H9 (cell line): Measurements from ENCODE around the gene NAMPT. TPM values are rescaled to one million over a fixed set of nuclear protein-coding genes. Genes with fewer than 3 reads are reported as not detected.

Experiments
- DNase-seq: peaks from one replicate; pipeline ENCODE4 v3.0.0-alpha.2; 2017
- H2AFZ ChIP-seq: one replicate; pipeline ENCODE4 v1.6.1; 2013; ENCODE audit warnings: mild to moderate bottlenecking, low read length, control low read depth, moderate library complexity
- H2AK5ac ChIP-seq: 2 replicates; pipeline ENCODE4 v1.6.1; 2013; ENCODE audit warnings: low read length, control low read depth, mixed read lengths; ENCODE audit not compliant: insufficient read length
- H2BK120ac ChIP-seq: one replicate; pipeline ENCODE4 v1.6.1; 2013; ENCODE audit warnings: low read depth, mild to moderate bottlenecking, low read length, control low read depth, inconsistent platforms; ENCODE audit not compliant: poor library complexity, severe bottlenecking
- H2BK12ac ChIP-seq: 2 replicates; pipeline ENCODE4 v1.6.1; 2013; ENCODE audit warnings: low read length, control low read depth, mixed read lengths, low read depth; ENCODE audit not compliant: insufficient read length
- H2BK15ac ChIP-seq: 2 replicates; pipeline ENCODE4 v1.6.1; 2013; ENCODE audit warnings: low read depth, low read length, control low read depth
- H2BK20ac ChIP-seq: one replicate; pipeline ENCODE4 v1.6.1; 2013; ENCODE audit warnings: low read depth, mild to moderate bottlenecking, low read length, control low read depth, inconsistent platforms; ENCODE audit not compliant: poor library complexity, severe bottlenecking
- H2BK5ac ChIP-seq: 2 replicates; pipeline ENCODE4 v1.6.1; 2013; ENCODE audit warnings: low read length, control low read depth, mixed read lengths; ENCODE audit not compliant: insufficient read length
- H3K14ac ChIP-seq: 2 replicates; pipeline ENCODE4 v1.6.1; 2013; ENCODE audit warnings: low read length, control low read depth; ENCODE audit not compliant: insufficient read depth
- H3K18ac ChIP-seq: 2 replicates; pipeline ENCODE4 v1.6.1; 2013; ENCODE audit warnings: low read depth, mild to moderate bottlenecking, mixed read lengths, low read length, control low read depth; ENCODE audit not compliant: insufficient read length
- H3K23ac ChIP-seq: 2 replicates; pipeline ENCODE4 v1.6.1; 2013; ENCODE audit warnings: low read length, control low read depth, mixed read lengths, low read depth; ENCODE audit not compliant: insufficient read length
- H3K23me2 ChIP-seq: 2 replicates; pipeline ENCODE4 v1.6.1; 2013; ENCODE audit warnings: low read depth, mild to moderate bottlenecking, mixed read lengths, low read length, control low read depth; ENCODE audit not compliant: insufficient read length, poor library complexity, severe bottlenecking
- H3K27ac ChIP-seq: 2 replicates; pipeline ENCODE4 v1.5.1; 2013; ENCODE audit warnings: low read length, control low read depth, mixed read lengths, low read depth; ENCODE audit not compliant: insufficient read length
- H3K27me3 ChIP-seq: 2 replicates; pipeline ENCODE4 v1.6.1; 2013; ENCODE audit warnings: low read length, control low read depth, inconsistent platforms; ENCODE audit not compliant: insufficient read depth
- H3K4ac ChIP-seq: 2 replicates; pipeline ENCODE4 v1.6.1; 2013; ENCODE audit warnings: low read depth, mild to moderate bottlenecking, control low read depth, inconsistent platforms, low read length, moderate library complexity
- H3K4me1 ChIP-seq: 2 replicates; pipeline ENCODE4 v1.6.1; 2013; ENCODE audit warnings: low read length, control low read depth, inconsistent platforms; ENCODE audit not compliant: insufficient read depth
- H3K4me2 ChIP-seq: 2 replicates; pipeline ENCODE4 v1.6.1; 2013; ENCODE audit warnings: low read length, control low read depth, mixed read lengths; ENCODE audit not compliant: insufficient read length, insufficient read depth
- H3K56ac ChIP-seq: 2 replicates; pipeline ENCODE4 v1.6.1; 2013; ENCODE audit warnings: low read depth, mild to moderate bottlenecking, mixed read lengths, low read length, control low read depth; ENCODE audit not compliant: insufficient read length
- H3K79me1 ChIP-seq: 2 replicates; pipeline ENCODE4 v1.6.1; 2013; ENCODE audit warnings: low read depth, mild to moderate bottlenecking, moderate library complexity, low read length, control low read depth, inconsistent platforms; ENCODE audit not compliant: insufficient read depth, poor library complexity, severe bottlenecking
- H3K79me2 ChIP-seq: 2 replicates; pipeline ENCODE4 v1.6.1; 2013; ENCODE audit warnings: low read length, control low read depth, inconsistent platforms; ENCODE audit not compliant: insufficient read depth
- H3K9ac ChIP-seq: 2 replicates; pipeline ENCODE4 v1.6.1; 2013; ENCODE audit warnings: low read length, control low read depth, mixed read lengths; ENCODE audit not compliant: insufficient read length; ENCODE audit errors: extremely low read depth
- H3K9me3 ChIP-seq: one replicate; pipeline ENCODE4 v1.6.1; 2013; ENCODE audit warnings: low read depth, low read length, inconsistent platforms; ENCODE audit not compliant: control insufficient read depth
- H3T11ph ChIP-seq: one replicate; pipeline ENCODE4 v1.6.1; 2013; ENCODE audit warnings: mild to moderate bottlenecking, low read length, control low read depth, inconsistent platforms
- H4K20me1 ChIP-seq: one replicate; pipeline ENCODE4 v1.6.1; 2013; ENCODE audit not compliant: control insufficient read depth, insufficient read length, insufficient read depth
- H4K5ac ChIP-seq: 2 replicates; pipeline ENCODE4 v1.6.1; 2013; ENCODE audit warnings: low read depth, mild to moderate bottlenecking, mixed read lengths, low read length, control low read depth; ENCODE audit not compliant: insufficient read length
- H4K8ac ChIP-seq: replicated peaks from 2 replicates; pipeline ENCODE4 v1.6.1; 2013; ENCODE audit warnings: low read length, control low read depth, mixed read lengths, low read depth; ENCODE audit not compliant: insufficient read length
- H4K91ac ChIP-seq: 2 replicates; pipeline ENCODE4 v1.6.1; 2013; ENCODE audit warnings: low read depth, mild to moderate bottlenecking, moderate library complexity, mixed read lengths, low read length, control low read depth; ENCODE audit not compliant: insufficient read length
- H3K27ac Mint-ChIP-seq, 3 experiments: 2 replicates in 2 of 3; 3 replicates in 1 of 3; pipeline ENCODE4 v1.8.0; 2020 to 2021; ENCODE audit warnings: mixed read lengths in 3 of 3, mild to moderate bottlenecking in 1 of 3, moderate library complexity in 1 of 3
- H3K27me3 Mint-ChIP-seq: 2 replicates; pipeline ENCODE4 v1.8.0; 2021; ENCODE audit warnings: low read depth, mild to moderate bottlenecking, moderate library complexity, mixed read lengths
- H3K36me3 Mint-ChIP-seq, 3 experiments: 2 replicates in 2 of 3; 3 replicates in 1 of 3; pipeline ENCODE4 v1.8.0; 2020 to 2021; ENCODE audit warnings: low read depth in 3 of 3, mixed read lengths in 3 of 3; ENCODE audit not compliant: insufficient read depth in 1 of 3
- H3K4me1 Mint-ChIP-seq, 2 experiments: 2 replicates each; pipeline ENCODE4 v1.8.0; 2020; ENCODE audit warnings: mixed read lengths in 2 of 2
- H3K4me3 Mint-ChIP-seq, 2 experiments: 2 replicates in 1 of 2; 3 replicates in 1 of 2; pipeline ENCODE4 v1.8.0; 2020 to 2021; ENCODE audit warnings: mild to moderate bottlenecking in 2 of 2, mixed read lengths in 2 of 2, moderate library complexity in 1 of 2
- H3K9me3 Mint-ChIP-seq, 2 experiments: 2 replicates in 1 of 2; 3 replicates in 1 of 2; pipeline ENCODE4 v1.8.0; 2020; ENCODE audit warnings: mild to moderate bottlenecking in 2 of 2, mixed read lengths in 2 of 2, moderate library complexity in 1 of 2
- CTCF ChIP-seq: fragments of 200-600 bp; sonication (generic); conservative IDR thresholded peaks from 3 replicates; pipeline ENCODE4 v1.8.0; 2021; ENCODE audit warnings: antibody characterized with exemption, mild to moderate bottlenecking
- total RNA-seq: library from RNA; stranded (reverse); gene quantifications from 2 replicates; pipeline ENCODE4 v1.2.1, GENCODE V29; 2021

The NAMPT gene
- total RNA-seq, 1 experiment from 2014 or later: 83.5 TPM

DNA sequence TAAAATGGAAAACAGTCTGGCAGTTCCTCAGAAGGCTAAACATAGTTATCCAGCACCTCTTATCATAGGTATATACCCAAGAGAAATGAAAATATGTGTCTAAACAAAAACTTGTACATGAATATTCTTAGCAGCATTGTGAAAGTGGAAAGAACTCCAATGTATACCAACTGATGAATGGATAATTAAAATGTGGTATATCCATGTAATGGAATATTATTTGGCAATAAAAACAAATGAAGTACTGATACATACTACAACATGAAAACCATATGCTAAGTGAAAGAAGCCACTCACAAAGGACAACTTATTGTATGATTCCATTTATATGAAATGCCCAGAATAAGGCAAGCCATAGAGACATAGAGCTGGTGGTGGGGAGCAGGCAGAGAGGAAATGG, 32.2 kb upstream of the NAMPT start:
- H3K9ac ChIP-seq: no peak overlapping the region
- no peak overlapping the region for H2BK120ac ChIP-seq
- H2BK20ac ChIP-seq: no peak overlapping the region
- H3K9me3 Mint-ChIP-seq: peaks cover 23 to 31% of the 10 kb centered on the region in 2 experiments
- H2AK5ac ChIP-seq: no peak overlapping the region
- H3K27me3 Mint-ChIP-seq: peaks cover 2% of the 10 kb centered on the region; the same call in 1 of the 2 replicates
- no peak overlapping the region for H3K56ac ChIP-seq
- no peak overlapping the region for H3K4me2 ChIP-seq
- H4K5ac ChIP-seq: no peak overlapping the region
- DNase-seq: no peak
- H3K27ac Mint-ChIP-seq: no peak overlapping the region
- H3K4me1 Mint-ChIP-seq: no peaks in the 10 kb centered on the region
- no peak overlapping the region for H2AFZ ChIP-seq
- no peak overlapping the region for H2BK15ac ChIP-seq
- peaks cover 5 to 9% (median 8%) of the 10 kb centered on the region in 3 experiments; a peak in 4 of 7 replicates for H3K36me3 Mint-ChIP-seq
- H3K79me1 ChIP-seq: no peaks in the 10 kb centered on the region
- H3K27me3 ChIP-seq: no peaks in the 10 kb centered on the region
- H3K27ac ChIP-seq: no peak overlapping the region
- H3K18ac ChIP-seq: no peak overlapping the region
- H2BK12ac ChIP-seq: no peak overlapping the region
- H4K8ac ChIP-seq: no peak overlapping the region
- no peak overlapping the region for H2BK5ac ChIP-seq
- no peaks in the 10 kb centered on the region for H4K20me1 ChIP-seq
- no peaks in the 10 kb centered on the region for H3K23me2 ChIP-seq
- no peak for TF ChIP-seq CTCF
- no peak overlapping the region for H3K4ac ChIP-seq
- no peak overlapping the region for H3K4me3 Mint-ChIP-seq
- no peak overlapping the region for H3K23ac ChIP-seq
- no peaks in the 10 kb centered on the region for H3K79me2 ChIP-seq
- no peak overlapping the region for H3T11ph ChIP-seq
- no peak overlapping the region for H4K91ac ChIP-seq
- no peaks in the 10 kb centered on the region for H3K9me3 ChIP-seq
- no peaks in the 10 kb centered on the region for H3K4me1 ChIP-seq
- H3K14ac ChIP-seq: no peak overlapping the region
